Cardiac muscle cell (in vitro differentiated cells and primary cell): ENCODE data around the gene STAM. TPM values are rescaled to one million over a fixed set of nuclear protein-coding genes. Genes with fewer than 3 reads are reported as not detected.
"Not testable (repeated sequence)": the region's sequence is repeated elsewhere in the genome, so short reads cannot be mapped to it uniquely, and the experiment has no call there.

Experiments
- DNase-seq, 2 donors: peaks; one replicate each; pipeline versions ENCODE4 v3.0.0 to v3.0.0-alpha.2; 2010 to 2017; ENCODE audit warnings: low read depth in 1 of 2, low spot score in 1 of 2
- H3K27ac ChIP-seq: fragments of 200-600 bp; sonication (generic); 2 replicates; pipeline ENCODE4 v1.5.1; 2016
- H3K27me3 ChIP-seq: fragments of 200-600 bp; sonication (generic); 2 replicates; pipeline ENCODE4 v1.6.0; 2016; ENCODE audit warnings: control low read depth
- H3K36me3 ChIP-seq: fragments of 200-600 bp; sonication (generic); 2 replicates; pipeline ENCODE4 v1.5.1; 2016; ENCODE audit warnings: control low read depth
- H3K4me1 ChIP-seq: fragments of 200-600 bp; sonication (generic); 2 replicates; pipeline ENCODE4 v1.8.1; 2017; ENCODE audit warnings: low read depth, mild to moderate bottlenecking, mixed run types
- H3K4me3 ChIP-seq: fragments of 200-600 bp; sonication (generic); 2 replicates; pipeline ENCODE4 v1.5.1; 2016; ENCODE audit warnings: mild to moderate bottlenecking
- H3K9me3 ChIP-seq: fragments of 200-600 bp; sonication (generic); 2 replicates; pipeline ENCODE4 v1.5.1; 2017; ENCODE audit warnings: low read depth, mild to moderate bottlenecking, control low read depth
- CTCF ChIP-seq: IDR thresholded peaks from 2 replicates; pipeline ENCODE4 v1.5.1; 2012; ENCODE audit warnings: low read depth, mild to moderate bottlenecking, low read length
- polyA plus RNA-seq: library from polyadenylated mRNA; unstranded; fragments of >200 nt; fragmentation: Nextera tagmentation; extraction: Ambion mirVana; gene quantifications from 2 replicates; pipeline ENCODE4 v1.2.1, GENCODE V29; 2016
- total RNA-seq: library from RNA; depleted of rRNA; stranded (reverse); fragments of >200 nt; gene quantifications from 2 replicates; pipeline ENCODE4 v1.2.3, GENCODE V29; 2016

The STAM gene
- total and polyA plus RNA-seq, 2 experiments from 2014 or later: 22.7 to 27.6 TPM

- H3K4me3 ChIP-seq: no peak overlapping the region
- no peaks in the 10 kb centered on the region for H3K27me3 ChIP-seq
- no peaks in the 10 kb centered on the region for H3K9me3 ChIP-seq
- H3K36me3 ChIP-seq: peaks cover 40% of the 10 kb centered on the region
- no peak for TF ChIP-seq CTCF
- DNase-seq: no peak
- H3K4me1 ChIP-seq: peaks cover 5% of the 10 kb centered on the region
- H3K27ac ChIP-seq: no peak overlapping the region
These were observed 68.9 kb downstream of the STAM start for GRCh38 chr10:17712717-17713471.

GRCh38 chr10:17713758-17714157 is 69.8 kb downstream of the STAM start:
- H3K9me3 ChIP-seq: no peaks in the 10 kb centered on the region
- no peak overlapping the region for H3K4me3 ChIP-seq
- H3K27me3 ChIP-seq: no peaks in the 10 kb centered on the region
- TF ChIP-seq CTCF: no peak
- DNase-seq: no peak
- H3K4me1 ChIP-seq: peaks cover 5% of the 10 kb centered on the region
- H3K36me3 ChIP-seq: peaks cover 34% of the 10 kb centered on the region
- H3K27ac ChIP-seq: no peak overlapping the region

DNA sequence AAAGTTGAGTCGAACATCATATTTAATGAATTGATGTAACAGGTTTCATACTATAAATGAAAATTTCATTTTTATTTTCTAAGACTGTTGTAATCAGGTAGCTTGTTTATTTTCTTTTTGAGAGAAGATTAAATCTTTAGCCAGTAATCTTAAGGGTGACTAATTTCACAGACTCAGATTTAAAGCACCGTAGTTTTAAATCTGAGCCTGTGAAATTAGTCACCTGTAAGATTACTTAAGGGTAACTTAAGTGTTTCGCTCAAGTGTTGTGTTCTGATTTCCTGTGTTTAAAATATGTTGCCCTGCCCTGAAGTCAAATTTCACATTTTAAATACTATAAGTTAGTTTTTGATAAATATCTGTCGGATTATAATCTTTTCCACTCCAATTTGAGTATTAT is 72.2 kb downstream of the STAM start:
- no peak overlapping the region for H3K4me3 ChIP-seq
- H3K27me3 ChIP-seq: no peaks in the 10 kb centered on the region
- no peak for TF ChIP-seq CTCF
- H3K27ac ChIP-seq: no peak overlapping the region
- H3K36me3 ChIP-seq: peaks cover 29% of the 10 kb centered on the region
- H3K4me1 ChIP-seq: no peaks in the 10 kb centered on the region
- H3K9me3 ChIP-seq: no peaks in the 10 kb centered on the region
- DNase-seq: no peak

DNA sequence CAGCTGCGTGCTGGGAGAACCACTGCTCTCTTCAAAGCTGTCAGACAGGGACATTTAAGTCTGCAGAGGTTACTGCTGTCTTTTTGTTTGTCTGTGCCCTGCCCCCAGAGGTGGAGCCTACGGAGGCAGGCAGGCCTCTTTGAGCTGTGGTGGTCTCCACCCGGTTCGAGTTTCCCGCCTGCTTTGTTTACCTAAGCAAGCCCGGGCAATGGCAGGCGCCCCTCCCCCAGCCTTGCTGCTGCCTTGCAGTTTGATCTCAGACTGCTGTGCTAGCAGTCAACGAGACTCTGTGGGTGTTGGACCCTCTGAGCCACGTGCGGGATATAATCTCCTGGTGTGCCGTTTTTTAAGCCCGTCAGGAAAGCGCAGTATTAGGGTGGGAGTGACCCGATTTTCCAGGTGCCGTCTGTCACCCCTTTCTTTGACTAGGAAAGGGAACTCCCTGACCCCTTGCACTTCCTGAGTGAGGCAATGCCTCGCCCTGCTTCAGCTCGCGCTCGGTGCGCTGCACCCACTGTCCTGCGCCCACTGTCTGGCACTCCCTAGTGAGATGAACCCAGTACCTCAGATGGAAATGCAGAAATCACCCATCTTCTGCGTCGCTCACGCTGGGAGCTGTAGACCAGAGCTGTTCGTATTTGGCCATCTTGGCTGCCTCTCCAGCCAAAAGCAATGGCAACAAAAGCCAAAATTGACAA is 78.5 kb downstream of the STAM start:
- not testable (repeated sequence) for H3K4me3 ChIP-seq, H3K27me3 ChIP-seq, H3K27ac ChIP-seq, H3K9me3 ChIP-seq, DNase-seq, H3K36me3 ChIP-seq, H3K4me1 ChIP-seq

DNA sequence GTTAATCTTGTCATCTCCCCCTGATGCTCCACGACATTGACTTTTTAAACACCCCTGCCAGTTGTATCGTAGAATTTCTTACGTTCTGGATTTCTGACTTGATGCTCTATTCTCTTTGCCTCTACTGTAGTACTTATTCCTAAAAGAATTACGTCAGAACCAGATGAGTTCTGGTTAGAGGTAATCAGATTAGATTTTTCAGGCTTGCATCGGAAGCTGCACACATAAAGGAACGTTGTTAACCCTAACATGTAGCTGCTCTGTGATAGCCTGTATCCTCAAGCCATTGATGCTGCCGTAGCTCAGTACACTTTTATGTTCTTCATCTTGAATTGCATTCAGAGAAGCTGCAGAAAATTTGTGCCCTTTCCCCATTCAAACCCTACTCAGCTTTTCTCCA is 81.8 kb downstream of the STAM start:
- DNase-seq: no peak
- no peak for TF ChIP-seq CTCF

DNA sequence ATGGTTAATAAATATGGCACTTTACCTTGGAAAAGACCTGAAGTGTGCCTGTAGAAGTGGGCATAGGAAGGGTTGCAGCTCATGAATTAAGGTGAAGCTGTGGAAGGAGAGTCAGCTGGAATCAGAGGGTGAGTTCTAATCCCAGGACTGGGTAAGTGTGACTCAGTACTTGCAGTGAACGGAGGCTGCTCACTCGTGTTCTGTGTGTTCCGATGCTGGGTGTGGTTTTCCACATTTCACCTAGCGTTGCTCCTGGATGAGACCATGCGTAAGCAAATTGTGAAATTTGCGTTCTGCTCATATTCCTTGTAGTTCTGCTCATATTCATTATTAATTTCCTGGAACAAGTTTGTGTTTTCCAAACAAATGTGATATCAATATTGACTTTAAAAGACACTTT is 85.7 kb downstream of the STAM start:
- H3K9me3 ChIP-seq: no peaks in the 10 kb centered on the region
- H3K36me3 ChIP-seq: no peaks in the 10 kb centered on the region
- H3K27ac ChIP-seq: no peak overlapping the region
- no peak for TF ChIP-seq CTCF
- no peaks in the 10 kb centered on the region for H3K27me3 ChIP-seq
- H3K4me1 ChIP-seq: no peaks in the 10 kb centered on the region
- no peak overlapping the region for H3K4me3 ChIP-seq
- no peak for DNase-seq

More for the DNA sequence above, 81.8 kb downstream of the STAM start:
- Histone ChIP-seq H3K9me3 (no peaks in the 10 kb centered on the region), H3K36me3 (no peaks in the 10 kb centered on the region), H3K27ac (no peak overlapping the region), H3K4me3 (no peak overlapping the region), H3K27me3 (no peaks in the 10 kb centered on the region), H3K4me1 (no peaks in the 10 kb centered on the region)
